Head of caudate nucleus (tissue), 42 donors: Measurements from ENCODE around the gene ARHGAP6.
A peak's percentile ranks its signal among the peaks of the same experiment; 100 is the strongest.

Experiments
- DNase-seq, 42 donors: peaks; one replicate each; pipeline versions ENCODE4 v3.0.0 to v3.0.0-alpha.2; 2020 to 2021; ENCODE audit warnings: mixed read lengths in 7 of 42
- intact Hi-C: fragments of 100-400 bp; cut with DNase I; formaldehyde crosslinking; loops from one replicate; pipeline ENCODE4 v1.15.0; 2022

Gene ARHGAP6

GRCh38 chrX:11665168-11666111 lies at the start of gene ARHGAP6:
Gene ARHGAP6, minus strand, starts transcription at chrX:11665920. Its CDS starts 1,092 bp downstream, at chrX:11664828.
- intact Hi-C loops: no loop called here
- peak in 17 of 42 donors; percentile 3 to 43 (median 14) for DNase-seq

GRCh38 chrX:11704725-11705495 lies 39.2 kb upstream of the ARHGAP6 start:
- no peak for DNase-seq
- intact Hi-C loops: no loop called here

GRCh38 chrX:11703855-11704254 lies 38.1 kb upstream of the ARHGAP6 start:
- no peak for DNase-seq
- intact Hi-C loops: no loop called here

GRCh38 chrX:11702965-11703631 lies 37.4 kb upstream of the ARHGAP6 start:
- no peak for DNase-seq
- intact Hi-C loops: no loop called here

GRCh38 chrX:11702420-11702819 lies 36.7 kb upstream of the ARHGAP6 start:
- DNase-seq: no peak
- intact Hi-C loops: no loop called here

- intact Hi-C loops: no loop called here
- no peak for DNase-seq
Measured at GRCh38 chrX:11698702-11699101, 33.0 kb upstream of the ARHGAP6 start.

GRCh38 chrX:11688201-11688600 lies 22.5 kb upstream of the ARHGAP6 start:
- DNase-seq: no peak
- intact Hi-C loops: no loop called here

- intact Hi-C loops: no loop called here
- DNase-seq: no peak
Measured at GRCh38 chrX:11687157-11687556, 21.4 kb upstream of the ARHGAP6 start.

GRCh38 chrX:11683057-11683456 lies 17.3 kb upstream of the ARHGAP6 start:
- DNase-seq: no peak
- intact Hi-C loops: no loop called here

- DNase-seq: no peak
- intact Hi-C loops: no loop called here
Measured at GRCh38 chrX:11678158-11678557, 12.4 kb upstream of the ARHGAP6 start.

GRCh38 chrX:11672213-11672612 lies 6.5 kb upstream of the ARHGAP6 start:
- intact Hi-C loops: no loop called here
- no peak for DNase-seq

- intact Hi-C loops: no loop called here
- no peak for DNase-seq
Measured at GRCh38 chrX:11670316-11670715, 4.6 kb upstream of the ARHGAP6 start.

- no peak for DNase-seq
Measured at GRCh38 chrX:11666952-11667685, 1.4 kb upstream of the ARHGAP6 start.

GRCh38 chrX:11666164-11666563 lies 444 bp upstream of the ARHGAP6 start:
- intact Hi-C loops: no loop called here
- DNase-seq: no peak

More at GRCh38 chrX:11666952-11667685, 1.4 kb upstream of the ARHGAP6 start:
- intact Hi-C loops: no loop called here

GRCh38 chrX:11664211-11665167 lies 1.2 kb downstream of the ARHGAP6 start:
- no peak for DNase-seq
- intact Hi-C loops: no loop called here

- intact Hi-C loops: no loop called here
Measured at GRCh38 chrX:11663875-11664210, 1.9 kb downstream of the ARHGAP6 start.

GRCh38 chrX:11655282-11656015 lies 10.3 kb downstream of the ARHGAP6 start:
- DNase-seq: no peak
- intact Hi-C loops: no loop called here

More at GRCh38 chrX:11663875-11664210, 1.9 kb downstream of the ARHGAP6 start:
- DNase-seq: no peak
